K562 (cell line): Measurements from ENCODE around the gene L3MBTL3. TPM values are rescaled to one million over a fixed set of nuclear protein-coding genes. Genes with fewer than 3 reads are reported as not detected.
A peak's percentile ranks its signal among the peaks of the same experiment; 100 is the strongest.

Source experiments
- ATAC-seq: fragments of 200-7000 bp; cut with Tn5 transposase; 3 replicates; pipeline ENCODE4 v1.9.1; 2020; ENCODE audit warnings: moderate library complexity
- BruUV-seq: library from RNA; stranded (reverse); fragments of 400-500 nt; replicated peaks from 2 replicates; lab custom pipeline; 2021; lab: Mats Ljungman, UMichigan
- CTCF ChIA-PET: fragments of 300-600 bp; formaldehyde crosslinking; extraction: SDS; loops from one replicate; lab custom pipeline; 2021; ENCODE audit warnings: low intra/inter-chr PET ratio; lab: Yijun Ruan, JAX
- POLR2A ChIA-PET: fragments of 300-600, 350-650 bp; sonication (Branson Sonifier 250); formaldehyde crosslinking; extraction: SDS; loops from one replicate; lab custom pipeline; 2021; ENCODE audit warnings: antibody characterized with exemption, inconsistent platforms; lab: Yijun Ruan, JAX
- DNase-seq, 4 experiments: peaks; one replicate each; pipeline versions ENCODE4 v3.0.0 to v3.0.0-alpha.2; 2011 to 2018; ENCODE audit warnings: low spot score in 3 of 4, mixed read lengths in 3 of 4; ENCODE audit errors: extremely low read depth in 1 of 4
- FAIRE-seq: peaks from 2 replicates; lab custom pipeline; 2011; peaks lifted over from hg19 to GRCh38; lab: Jason Lieb, UNC
- H2AFZ ChIP-seq: 2 replicates; pipeline ENCODE4 v1.6.0; 2011; ENCODE audit warnings: low read depth, low read length, control low read depth, inconsistent platforms
- H3K27ac ChIP-seq: fragments of 200-600 bp; 3 replicates; pipeline ENCODE4 v1.8.0; 2011; ENCODE audit warnings: low read depth, mild to moderate bottlenecking, control low read depth, inconsistent platforms, low read length, moderate library complexity, mixed read lengths; ENCODE audit errors: extremely low read depth
- H3K27me3 ChIP-seq, 2 experiments: fragments of 300-600 bp in 1 of 2; 2 replicates in 1 of 2; 3 replicates in 1 of 2; pipeline versions ENCODE4 v1.6.0 to v1.8.0; 2011; ENCODE audit warnings: inconsistent platforms in 2 of 2, low read length in 2 of 2, mild to moderate bottlenecking in 1 of 2, mixed read lengths in 1 of 2, moderate library complexity in 1 of 2; ENCODE audit not compliant: control insufficient read depth in 2 of 2, insufficient read depth in 2 of 2
- H3K36me3 ChIP-seq: fragments of 300-600 bp; 3 replicates; pipeline ENCODE4 v1.8.0; 2011; ENCODE audit warnings: mild to moderate bottlenecking, low read length, inconsistent platforms; ENCODE audit not compliant: control insufficient read depth, insufficient read depth
- H3K4me1 ChIP-seq, 2 experiments: fragments of 200-600 bp in 1 of 2; replicated peaks in 1 of 2; 2 replicates in 1 of 2; 3 replicates in 1 of 2; pipeline versions ENCODE4 v1.5.1 to v1.8.0; 2011; ENCODE audit warnings: inconsistent platforms in 2 of 2, low read length in 2 of 2, mild to moderate bottlenecking in 1 of 2, mixed read lengths in 1 of 2, moderate library complexity in 1 of 2; ENCODE audit not compliant: control insufficient read depth in 2 of 2, insufficient read depth in 2 of 2
- H3K4me2 ChIP-seq: 2 replicates; pipeline ENCODE4 v1.6.1; 2011; ENCODE audit warnings: low read length, control low read depth, inconsistent platforms, mixed read lengths; ENCODE audit not compliant: insufficient read depth
- H3K4me3 ChIP-seq: fragments of 200-600 bp; sonication (generic), shearing (Covaris generic); 2 replicates; pipeline ENCODE4 v1.5.1; 2016; ENCODE audit warnings: control low read depth, inconsistent platforms
- H3K79me2 ChIP-seq: fragments of 200-600 bp; 3 replicates; pipeline ENCODE4 v1.8.0; 2011; ENCODE audit warnings: low read length, inconsistent platforms; ENCODE audit not compliant: control insufficient read depth, insufficient read depth
- H3K9ac ChIP-seq, 2 experiments: 2 replicates each; pipeline versions ENCODE4 v1.6.0 to v1.6.1; 2011; ENCODE audit warnings: low read depth in 2 of 2, low read length in 2 of 2, control low read depth in 1 of 2, inconsistent platforms in 1 of 2, mild to moderate bottlenecking in 1 of 2, mixed read lengths in 1 of 2; ENCODE audit not compliant: insufficient read depth in 1 of 2
- H3K9me1 ChIP-seq: one replicate; pipeline ENCODE4 v1.6.0; 2011; ENCODE audit warnings: inconsistent platforms, mild to moderate bottlenecking, low read length, moderate library complexity; ENCODE audit not compliant: control insufficient read depth, insufficient read depth
- H3K9me3 ChIP-seq: replicated peaks from 2 replicates; pipeline ENCODE4 v1.5.1; 2011; ENCODE audit warnings: low read depth, low read length, inconsistent platforms; ENCODE audit not compliant: control insufficient read depth, insufficient read depth
- H4K20me1 ChIP-seq: replicated peaks from 2 replicates; pipeline ENCODE4 v1.6.1; 2011; ENCODE audit warnings: low read length, inconsistent platforms, mixed read lengths; ENCODE audit not compliant: control insufficient read depth, insufficient read depth
- ARID1B ChIP-seq: fragments of 450-650 bp; IDR thresholded peaks from 2 replicates; pipeline ENCODE4 v1.6.1; 2016; ENCODE audit warnings: antibody characterized with exemption, mild to moderate bottlenecking, inconsistent platforms
- CREM ChIP-seq: IDR thresholded peaks from 2 replicates; pipeline ENCODE4 v1.6.1; 2014; ENCODE audit warnings: antibody characterized with exemption, low read depth
- DPF2 ChIP-seq: fragments of 450-650 bp; IDR thresholded peaks from 2 replicates; pipeline ENCODE4 v1.6.1; 2016
- FOSL1 ChIP-seq: fragments of 200-800 bp; sonication (Bioruptor generic); conservative IDR thresholded peaks from 2 replicates; pipeline ENCODE4 v1.6.1; 2016; ENCODE audit warnings: missing genetic modification characterization, missing compliant biosample characterization
- JUN ChIP-seq, 2 experiments: sonication (generic) in 1 of 2; formaldehyde crosslinking in 1 of 2; IDR thresholded peaks; 2 replicates each; pipeline versions ENCODE4 v1.6.1 to v1.8.0; 2012 to 2022; ENCODE audit warnings: borderline replicate concordance in 2 of 2, mild to moderate bottlenecking in 2 of 2, improper control_type of control experiment in 1 of 2, low read depth in 1 of 2, low read length in 1 of 2, missing genetic modification reagents in 1 of 2
- JUND ChIP-seq, 2 experiments: IDR thresholded peaks; 2 replicates in 1 of 2; 3 replicates in 1 of 2; pipeline ENCODE4 v1.6.1; 2011; ENCODE audit warnings: borderline replicate concordance in 2 of 2, low read depth in 2 of 2, low read length in 2 of 2, improper control_type of control experiment in 1 of 2, missing biosample characterization in 1 of 2, missing genetic modification characterization in 1 of 2, missing genetic modification reagents in 1 of 2
- MLLT1 ChIP-seq, 2 experiments: fragments of 450-650 bp; IDR thresholded peaks; 2 replicates each; pipeline ENCODE4 v1.6.1; 2016
- NFE2L1 ChIP-seq: fragments of 450-650 bp; IDR thresholded peaks from 2 replicates; pipeline ENCODE4 v1.6.1; 2016; ENCODE audit warnings: missing genetic modification characterization, low read depth, mild to moderate bottlenecking, missing compliant biosample characterization, moderate library complexity, borderline replicate concordance
- SMARCA4 ChIP-seq: fragments of 450-650 bp; IDR thresholded peaks from 2 replicates; pipeline ENCODE4 v1.6.1; 2016
- SMARCE1 ChIP-seq: fragments of 450-650 bp; IDR thresholded peaks from 2 replicates; pipeline ENCODE4 v1.7.1; 2016; ENCODE audit warnings: mild to moderate bottlenecking
- TEAD4 ChIP-seq, 2 experiments: sonication (generic) in 1 of 2; formaldehyde crosslinking in 1 of 2; IDR thresholded peaks; 2 replicates each; pipeline versions ENCODE4 v1.6.1 to v1.8.0; 2012 to 2022; ENCODE audit warnings: borderline replicate concordance in 1 of 2, inconsistent platforms in 1 of 2, low read length in 1 of 2, mild to moderate bottlenecking in 1 of 2, missing genetic modification reagents in 1 of 2
- ZKSCAN8 ChIP-seq: fragments of 200-800 bp; sonication (Bioruptor generic); IDR thresholded peaks from 2 replicates; pipeline ENCODE4 v1.6.1; 2016; ENCODE audit warnings: missing genetic modification characterization, missing compliant biosample characterization
- WGBS: fragments of 100-300 bp; shearing (Covaris generic); methylation state at CpG from one replicate; pipeline ENCODE4 v1.1.6; 2016; ENCODE audit warnings: low coverage, mixed read lengths; ENCODE audit not compliant: insufficient coverage; ENCODE audit errors: missing lambda C conversion rate; 5-methylcytosine and 5-hydroxymethylcytosine counted together
- in situ Hi-C: fragments of 300-500 bp; cut with MboI; formaldehyde crosslinking; loops from 4 replicates; pipeline ENCODE4 v1.15.0; 2018; ENCODE audit warnings: inconsistent platforms, mixed read lengths
- intact Hi-C: fragments of 100-400 bp; cut with micrococcal nuclease; formaldehyde crosslinking; loops from 2 replicates; pipeline ENCODE4 v1.14.2; 2022
- polyA plus RNA-seq, 8 experiments: library from polyadenylated mRNA; depleted of rRNA in 4 of 8; stranded (reverse) in 5 of 8; unstranded in 3 of 8; fragments of >200 nt; fragmentation: Nextera tagmentation in 2 of 8; fragmentation: Illumina TruSeq in 1 of 8; extraction: Ambion mirVana in 2 of 8; extraction: Trizol in 1 of 8; gene quantifications; 2 replicates each; pipeline versions ENCODE4 v1.2.1 to v1.2.3, GENCODE V29; 2011 to 2014; ENCODE audit warnings: inconsistent platforms in 1 of 8, missing spikeins in 1 of 8
- total RNA-seq, 7 experiments: library from RNA; depleted of rRNA in 6 of 7; stranded (reverse); fragments of >200 nt in 6 of 7; fragmentation: Illumina TruSeq in 2 of 7; extraction: Trizol in 2 of 7; gene quantifications; 2 replicates each; pipeline versions ENCODE4 v1.2.1 to v1.2.3, GENCODE V29; 2011 to 2021; ENCODE audit warnings: low replicate concordance in 1 of 7
- TF ChIP-seq, protein P1 (sequence below), 2 experiments: fragments of 450-650 bp in 1 of 2; sonication (generic) in 1 of 2; formaldehyde crosslinking in 1 of 2; IDR thresholded peaks in 1 of 2; conservative IDR thresholded peaks in 1 of 2; 2 replicates each; pipeline versions ENCODE4 v1.6.1 to v1.8.1; 2016 to 2023; ENCODE audit warnings: mild to moderate bottlenecking in 2 of 2, moderate library complexity in 2 of 2, inconsistent platforms in 1 of 2, missing genetic modification reagents in 1 of 2
- TF ChIP-seq, protein P2 (sequence below): fragments of 450-650 bp; IDR thresholded peaks from 2 replicates; pipeline ENCODE4 v1.6.1; 2018; ENCODE audit not compliant: partially characterized antibody

Gene L3MBTL3
- total and polyA plus RNA-seq, 9 of the 15 experiments (the other 6 are each of a cell fraction or from before 2014, with no cell fraction given): 0.83 to 6.9 (median 5.4) TPM

DNA sequence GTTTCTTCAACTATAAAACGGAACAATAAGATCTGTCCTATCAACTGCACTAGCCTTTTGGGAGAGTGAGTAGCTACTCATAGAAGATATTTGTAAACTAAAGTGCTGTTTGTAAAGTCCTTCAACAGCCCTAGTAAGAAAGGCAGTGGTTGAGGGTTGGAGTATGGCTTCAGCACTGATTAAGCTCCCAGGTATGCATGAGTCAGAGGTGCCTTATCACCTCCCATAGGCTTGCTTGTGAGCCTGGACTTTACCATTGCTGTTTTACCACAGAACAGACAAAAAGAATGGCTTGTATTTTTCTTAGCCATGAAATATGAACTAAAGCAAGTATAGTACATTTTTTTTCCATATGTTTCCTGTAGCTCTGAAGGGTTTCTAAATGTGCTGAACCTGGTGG lies 160.3 kb downstream of the L3MBTL3 start:
- Histone ChIP-seq H4K20me1 (no peaks in the 10 kb centered on the region), H2AFZ (no peak overlapping the region), H3K4me2 (no peak overlapping the region), H3K9me1 (no peaks in the 10 kb centered on the region), H3K9ac (no peak overlapping the region), H3K4me3 (no peak overlapping the region), H3K4me1 (no peaks in the 10 kb centered on the region; a peak in 1 of 5 replicates), H3K79me2 (no peaks in the 10 kb centered on the region), H3K9me3 (no peaks in the 10 kb centered on the region), H3K36me3 (no peaks in the 10 kb centered on the region), H3K27me3 (peaks cover 2 to 10% of the 10 kb centered on the region in 2 experiments; a peak in 3 of 5 replicates), H3K27ac (no peak overlapping the region)
- WGBS: 0% methylated on average over 1 of the region's 1 CpG
- peak in 2 of 4 experiments; percentile 34 to 40 for DNase-seq
- BruUV-seq: no TSS peak
- ChIA-PET CTCF (no interaction called here), POLR2A (interaction anchor here (0.6 kb wide), 2 partner anchors 9 to 87 kb away, joined by 3 read pairs; no protein-coding TSS in a partner anchor)
- intact Hi-C loops (no loop called here), in situ Hi-C loops (no loop called here)
- FAIRE-seq: peak; percentile 83
- peak; percentile 87 for ATAC-seq
- peak; percentile 62; the same call in 1 of the 2 replicates for TF ChIP-seq DPF2
- peak; percentile 43 for TF ChIP-seq ARID1B
- peak; percentile 51; the same call in 1 of the 2 replicates for TF ChIP-seq JUN (IDR thresholded peaks at IDR 0.05; ENCODE audit: borderline replicate concordance, low read depth, low read length)
- TF ChIP-seq JUN (CRISPR knock-in tag; IDR thresholded peaks at IDR 0.05; ENCODE audit: borderline replicate concordance): no peak
- peak; percentile 87 for TF ChIP-seq JUND (IDR thresholded peaks at IDR 0.05; ENCODE audit: borderline replicate concordance, low read depth, low read length)
- peak; percentile 87; the same call in 2 of the 3 replicates for TF ChIP-seq JUND (tag; IDR thresholded peaks at IDR 0.05; ENCODE audit: borderline replicate concordance, low read depth, low read length)
- TF ChIP-seq, protein P1, sequence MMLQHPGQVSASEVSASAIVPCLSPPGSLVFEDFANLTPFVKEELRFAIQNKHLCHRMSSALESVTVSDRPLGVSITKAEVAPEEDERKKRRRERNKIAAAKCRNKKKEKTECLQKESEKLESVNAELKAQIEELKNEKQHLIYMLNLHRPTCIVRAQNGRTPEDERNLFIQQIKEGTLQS (IDR thresholded peaks at IDR 0.05): peak; percentile 65
- TF ChIP-seq, protein P1 (CRISPR knock-in tag; conservative IDR thresholded peaks at IDR 0.05): no peak
- TF ChIP-seq TEAD4 (IDR thresholded peaks at IDR 0.05; ENCODE audit: low read length): peak; percentile 67
- TF ChIP-seq TEAD4 (CRISPR knock-in tag; IDR thresholded peaks at IDR 0.05; ENCODE audit: borderline replicate concordance): no peak
- TF ChIP-seq FOSL1 (tag): peak; percentile 88
- no peak for TF ChIP-seq CREM
- TF ChIP-seq ZKSCAN8 (CRISPR knock-in tag): peak; percentile 44; the same call in 1 of the 2 replicates
- TF ChIP-seq SMARCA4: peak; percentile 62; the same call in 1 of the 2 replicates
- TF ChIP-seq NFE2L1 (tag): no peak
- TF ChIP-seq MLLT1 (IDR thresholded peaks at IDR 0.05): no peak
- TF ChIP-seq, protein P2, sequence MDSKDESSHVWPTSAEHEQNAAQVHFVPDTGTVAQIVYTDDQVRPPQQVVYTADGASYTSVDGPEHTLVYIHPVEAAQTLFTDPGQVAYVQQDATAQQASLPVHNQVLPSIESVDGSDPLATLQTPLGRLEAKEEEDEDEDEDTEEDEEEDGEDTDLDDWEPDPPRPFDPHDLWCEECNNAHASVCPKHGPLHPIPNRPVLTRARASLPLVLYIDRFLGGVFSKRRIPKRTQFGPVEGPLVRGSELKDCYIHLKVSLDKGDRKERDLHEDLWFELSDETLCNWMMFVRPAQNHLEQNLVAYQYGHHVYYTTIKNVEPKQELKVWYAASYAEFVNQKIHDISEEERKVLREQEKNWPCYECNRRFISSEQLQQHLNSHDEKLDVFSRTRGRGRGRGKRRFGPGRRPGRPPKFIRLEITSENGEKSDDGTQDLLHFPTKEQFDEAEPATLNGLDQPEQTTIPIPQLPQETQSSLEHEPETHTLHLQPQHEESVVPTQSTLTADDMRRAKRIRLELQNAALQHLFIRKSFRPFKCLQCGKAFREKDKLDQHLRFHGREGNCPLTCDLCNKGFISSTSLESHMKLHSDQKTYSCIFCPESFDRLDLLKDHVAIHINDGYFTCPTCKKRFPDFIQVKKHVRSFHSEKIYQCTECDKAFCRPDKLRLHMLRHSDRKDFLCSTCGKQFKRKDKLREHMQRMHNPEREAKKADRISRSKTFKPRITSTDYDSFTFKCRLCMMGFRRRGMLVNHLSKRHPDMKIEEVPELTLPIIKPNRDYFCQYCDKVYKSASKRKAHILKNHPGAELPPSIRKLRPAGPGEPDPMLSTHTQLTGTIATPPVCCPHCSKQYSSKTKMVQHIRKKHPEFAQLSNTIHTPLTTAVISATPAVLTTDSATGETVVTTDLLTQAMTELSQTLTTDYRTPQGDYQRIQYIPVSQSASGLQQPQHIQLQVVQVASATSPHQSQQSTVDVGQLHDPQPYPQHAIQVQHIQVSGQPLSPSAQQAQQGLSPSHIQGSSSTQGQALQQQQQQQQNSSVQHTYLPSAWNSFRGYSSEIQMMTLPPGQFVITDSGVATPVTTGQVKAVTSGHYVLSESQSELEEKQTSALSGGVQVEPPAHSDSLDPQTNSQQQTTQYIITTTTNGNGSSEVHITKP: peak; percentile 9
- TF ChIP-seq SMARCE1: 0 out of 2 replicates have a peak, but pooled peaks have one; percentile 29
